ENCODE results near the gene PUM2. TPM values are rescaled to one million over a fixed set of nuclear protein-coding genes. Genes with fewer than 3 reads are reported as not detected.
A peak's percentile ranks its signal among the peaks of the same experiment; 100 is the strongest.

Gene PUM2
- total and polyA plus RNA-seq, 12 donors, result 12.4 to 79.1 (median 67.6) TPM

DNA sequence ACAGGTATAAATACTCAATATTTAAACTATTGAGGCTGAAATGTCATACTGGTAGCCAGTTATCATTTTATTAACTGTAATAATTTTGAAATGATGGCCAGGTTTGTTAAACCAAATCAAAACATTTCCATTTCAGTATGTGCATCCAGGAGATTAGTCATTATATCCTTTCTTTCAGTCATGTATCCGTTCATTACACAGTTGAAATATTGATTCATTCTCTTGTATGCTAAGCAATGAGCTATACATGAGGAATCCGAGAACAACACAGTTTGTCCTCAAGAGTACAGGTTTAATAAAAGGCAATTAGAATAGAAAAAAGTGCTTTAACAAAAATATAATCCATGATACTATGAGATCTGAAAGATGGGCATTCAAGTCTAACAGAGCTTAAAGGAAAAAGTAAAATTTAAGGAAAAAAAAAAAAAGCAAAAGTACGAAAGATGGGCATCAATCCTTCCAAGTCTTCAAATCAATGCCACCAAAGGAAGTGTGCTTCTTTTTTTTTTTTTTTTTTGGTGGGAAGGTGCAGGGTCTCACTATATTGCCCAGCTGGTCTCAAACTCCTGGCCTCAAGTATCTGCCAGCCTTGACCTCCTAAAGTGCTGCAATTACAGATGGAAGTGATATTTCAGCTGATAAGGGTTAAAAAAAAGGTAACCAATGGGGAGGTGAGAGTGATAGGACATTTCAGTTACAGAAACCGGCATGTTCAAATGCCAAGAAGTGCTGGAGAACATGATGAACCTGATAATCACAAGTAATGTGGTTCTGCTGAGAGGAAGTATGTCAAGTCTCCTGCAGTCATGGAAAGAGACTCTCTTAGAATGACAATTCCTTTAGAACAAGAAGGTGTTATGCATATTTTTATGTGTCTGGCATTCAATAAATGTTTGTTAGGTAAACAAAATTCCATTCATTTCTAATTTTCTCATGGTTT, 35.8 kb downstream of the PUM2 start:
- no peak overlapping the region for H3K4me3 ChIP-seq
- H3K27ac ChIP-seq, result no peak overlapping the region
- H3K27me3 ChIP-seq, result no peaks in the 10 kb centered on the region
- H3K9me3 ChIP-seq, result no peaks in the 10 kb centered on the region
- intact Hi-C loops (cut with DNase I), result no loop called here
- peaks cover 0 to 100% (median 38%) of the 10 kb centered on the region in 9 donors for H3K36me3 ChIP-seq
- ATAC-seq, result no peak
- TF ChIP-seq CTCF (IDR thresholded peaks at IDR 0.05), result no peak
- 80 to 84% methylated on average over 4 of the region's 4 CpGs for WGBS, 2 donors
- peaks cover 0 to 6% (median 0%) of the 10 kb centered on the region in 9 donors for H3K4me1 ChIP-seq
- no peak for DNase-seq

DNA sequence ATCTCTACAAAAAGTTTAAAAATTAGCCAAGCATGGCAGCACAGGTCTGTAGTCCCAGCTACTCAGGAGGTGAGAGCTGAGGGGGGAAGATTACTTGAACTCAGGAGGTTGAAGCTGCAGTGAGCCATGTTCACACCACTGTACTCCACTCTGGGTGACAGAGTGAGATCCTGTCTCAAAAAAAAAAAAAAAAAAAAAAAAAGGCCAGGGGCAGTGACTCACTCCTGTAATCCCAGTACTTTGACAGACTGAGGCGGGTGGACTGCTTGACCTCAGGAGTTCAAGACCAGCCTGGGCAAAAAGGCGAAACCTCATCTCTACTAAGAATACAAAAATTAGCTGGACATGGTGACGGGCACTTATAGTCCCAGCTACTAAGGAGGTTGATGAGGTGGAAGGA, 37.0 kb downstream of the PUM2 start:
- TF ChIP-seq CTCF (IDR thresholded peaks at IDR 0.05), result no peak
- H3K4me3 ChIP-seq, result no peak overlapping the region
- H3K27me3 ChIP-seq, result no peaks in the 10 kb centered on the region
- peaks cover 0 to 6% (median 0%) of the 10 kb centered on the region in 9 donors for H3K4me1 ChIP-seq
- WGBS, 2 donors, result 95 to 98% methylated on average over 3 of the region's 3 CpGs
- DNase-seq, result no peak
- H3K36me3 ChIP-seq, result peaks cover 0 to 100% (median 38%) of the 10 kb centered on the region in 9 donors
- intact Hi-C loops (cut with DNase I), result no loop called here
- H3K9me3 ChIP-seq, result no peaks in the 10 kb centered on the region
- no peak overlapping the region for H3K27ac ChIP-seq
- ATAC-seq, result peak in 1 of 8 donors; percentile 31

DNA sequence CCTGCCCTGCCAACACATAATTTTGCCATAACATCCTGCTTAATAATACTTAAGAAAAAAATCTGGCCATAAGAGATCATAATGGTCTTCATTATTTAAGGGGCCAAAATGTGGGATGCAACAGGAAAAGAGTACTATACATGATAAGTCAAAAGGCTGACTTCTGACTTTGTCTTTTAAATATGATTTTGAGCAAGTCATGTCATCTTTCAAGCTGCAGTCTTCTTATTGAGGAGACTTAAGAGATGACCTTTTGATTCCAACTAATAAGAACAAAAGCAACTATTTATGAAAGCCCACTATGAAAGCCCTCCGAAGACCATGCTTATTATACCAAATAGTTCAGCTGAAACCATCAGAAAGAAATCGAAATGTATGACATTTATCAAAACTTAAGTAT, 41.6 kb downstream of the PUM2 start:
- Histone ChIP-seq H3K36me3 (peaks cover 0 to 100% (median 19%) of the 10 kb centered on the region in 9 donors), H3K4me3 (no peak overlapping the region), H3K27me3 (no peaks in the 10 kb centered on the region), H3K4me1 (no peaks in the 10 kb centered on the region), H3K27ac (no peak overlapping the region), H3K9me3 (no peaks in the 10 kb centered on the region)
- DNase-seq (no peak), ATAC-seq (no peak)
- WGBS, 2 donors, result 95% methylated on average over 2 of the region's 2 CpGs
- intact Hi-C loops (cut with DNase I), result no loop called here
- no peak for TF ChIP-seq CTCF (IDR thresholded peaks at IDR 0.05)

DNA sequence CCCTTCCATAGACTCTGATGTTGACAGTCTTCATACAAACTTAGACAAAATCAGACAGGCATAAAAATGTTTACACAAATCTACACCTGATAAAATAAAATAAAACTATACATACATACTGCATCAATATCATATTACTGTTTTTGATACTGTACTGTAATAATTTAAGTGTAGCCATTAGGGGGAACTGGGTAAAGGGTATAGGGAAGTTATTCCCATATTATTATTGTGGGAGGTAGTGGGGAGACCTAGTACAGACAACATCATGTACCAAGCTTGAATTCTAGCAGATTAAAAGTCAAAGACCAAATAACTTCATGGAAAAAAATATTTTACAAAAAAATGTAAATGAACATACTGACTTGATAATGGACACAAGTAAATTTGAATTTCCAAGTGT, 43.3 kb downstream of the PUM2 start:
- no peaks in the 10 kb centered on the region for H3K9me3 ChIP-seq
- peaks cover 0 to 4% (median 0%) of the 10 kb centered on the region in 9 donors for H3K4me1 ChIP-seq
- no peak overlapping the region for H3K4me3 ChIP-seq
- TF ChIP-seq CTCF (IDR thresholded peaks at IDR 0.05), result no peak
- intact Hi-C loops (cut with DNase I), result no loop called here
- H3K27ac ChIP-seq, result no peak overlapping the region
- ATAC-seq, result no peak
- no peaks in the 10 kb centered on the region for H3K27me3 ChIP-seq
- DNase-seq, result no peak
- H3K36me3 ChIP-seq, result peaks cover 0 to 100% (median 19%) of the 10 kb centered on the region in 9 donors
